OCI-LY1 (cell line): ENCODE results near the gene LRRC32.

Experiments used
- H2AFZ ChIP-seq: fragments of 200-600 bp; sonication (generic), shearing (Covaris generic); 2 replicates; pipeline ENCODE4 v1.6.0; 2014; ENCODE audit warnings: antibody characterized with exemption, mild to moderate bottlenecking, low read length
- H3F3A ChIP-seq: fragments of 200-600 bp; sonication (generic), shearing (Covaris generic); 2 replicates; pipeline ENCODE4 v1.6.0; 2014; ENCODE audit warnings: mild to moderate bottlenecking, antibody characterized with exemption, low read length, moderate library complexity; ENCODE audit not compliant: insufficient read depth
- H3K27ac ChIP-seq: fragments of 200-600 bp; sonication (generic); 2 replicates; pipeline ENCODE4 v1.5.1; 2014; ENCODE audit warnings: low read length, mixed run types, mild to moderate bottlenecking, low read depth; ENCODE audit not compliant: poor library complexity, severe bottlenecking
- H3K27me3 ChIP-seq: fragments of 200-600 bp; sonication (generic); 2 replicates; pipeline ENCODE4 v1.6.0; 2014; ENCODE audit warnings: antibody characterized with exemption, mild to moderate bottlenecking, low read length, moderate library complexity; ENCODE audit not compliant: insufficient read depth
- H3K36me3 ChIP-seq: fragments of 200-600 bp; sonication (generic); 2 replicates; pipeline ENCODE4 v1.6.1; 2014; ENCODE audit warnings: mild to moderate bottlenecking, antibody characterized with exemption, low read length, moderate library complexity, mixed read lengths; ENCODE audit not compliant: insufficient read depth
- H3K4me1 ChIP-seq: fragments of 200-600 bp; sonication (generic); 2 replicates; pipeline ENCODE4 v1.5.1; 2014; ENCODE audit warnings: mild to moderate bottlenecking, low read length, moderate library complexity; ENCODE audit not compliant: insufficient read depth, severe bottlenecking
- H3K4me2 ChIP-seq: fragments of 200-600 bp; sonication (generic), shearing (Covaris generic); 2 replicates; pipeline ENCODE4 v1.6.1; 2014; ENCODE audit warnings: low read length
- H3K4me3 ChIP-seq: fragments of 200-600 bp; sonication (generic); 2 replicates; pipeline ENCODE4 v1.5.1; 2014; ENCODE audit warnings: low read length, low read depth, mild to moderate bottlenecking, mixed read lengths; ENCODE audit not compliant: poor library complexity, severe bottlenecking
- H3K79me2 ChIP-seq: fragments of 200-600 bp; shearing (Covaris generic); 2 replicates; pipeline ENCODE4 v1.6.1; 2016; ENCODE audit warnings: mixed run types, low read length, mixed read lengths; ENCODE audit not compliant: insufficient read depth
- H3K9ac ChIP-seq: fragments of 200-600 bp; sonication (generic), shearing (Covaris generic); 2 replicates; pipeline ENCODE4 v1.6.1; 2014; ENCODE audit warnings: mild to moderate bottlenecking, low read length, mixed read lengths
- H3K9me2 ChIP-seq: fragments of 200-600 bp; sonication (generic), shearing (Covaris generic); 2 replicates; pipeline ENCODE4 v1.6.1; 2014; ENCODE audit warnings: low read depth, mild to moderate bottlenecking, low read length, mixed read lengths
- H3K9me3 ChIP-seq: fragments of 200-600 bp; shearing (Covaris generic); 2 replicates; pipeline ENCODE4 v1.6.1; 2014; ENCODE audit warnings: low read length, mixed read lengths
- H4K20me1 ChIP-seq: fragments of 200-600 bp; sonication (generic), shearing (Covaris generic); 2 replicates; pipeline ENCODE4 v1.6.0; 2016; ENCODE audit warnings: mild to moderate bottlenecking, low read length; ENCODE audit not compliant: insufficient read depth
- EZH2 ChIP-seq: fragments of 200-600 bp; sonication (generic), shearing (Covaris generic); IDR thresholded peaks from 2 replicates; pipeline ENCODE4 v1.8.0; 2017; ENCODE audit warnings: borderline replicate concordance, mixed run types, mild to moderate bottlenecking, antibody characterized with exemption, low read length, moderate library complexity, mixed read lengths
- TF ChIP-seq, protein P1 (sequence below): fragments of 200-600 bp; sonication (generic), shearing (Covaris generic); IDR thresholded peaks from 2 replicates; pipeline ENCODE4 v1.5.1; 2017; ENCODE audit warnings: mild to moderate bottlenecking, antibody characterized with exemption, low read length, moderate library complexity, mixed read lengths

LRRC32 gene

GRCh38 chr11:76658651-76659650, 11.6 kb downstream of the LRRC32 start:
- H3K4me3 ChIP-seq = no peak overlapping the region
- H3K27ac ChIP-seq = no peak overlapping the region
- H3K9ac ChIP-seq = no peak overlapping the region
- no peaks in the 10 kb centered on the region for H3K27me3 ChIP-seq
- no peaks in the 10 kb centered on the region for H3K36me3 ChIP-seq
- no peaks in the 10 kb centered on the region for H3K4me1 ChIP-seq
- no peak overlapping the region for H2AFZ ChIP-seq
- no peak for TF ChIP-seq EZH2
- TF ChIP-seq, protein P1, sequence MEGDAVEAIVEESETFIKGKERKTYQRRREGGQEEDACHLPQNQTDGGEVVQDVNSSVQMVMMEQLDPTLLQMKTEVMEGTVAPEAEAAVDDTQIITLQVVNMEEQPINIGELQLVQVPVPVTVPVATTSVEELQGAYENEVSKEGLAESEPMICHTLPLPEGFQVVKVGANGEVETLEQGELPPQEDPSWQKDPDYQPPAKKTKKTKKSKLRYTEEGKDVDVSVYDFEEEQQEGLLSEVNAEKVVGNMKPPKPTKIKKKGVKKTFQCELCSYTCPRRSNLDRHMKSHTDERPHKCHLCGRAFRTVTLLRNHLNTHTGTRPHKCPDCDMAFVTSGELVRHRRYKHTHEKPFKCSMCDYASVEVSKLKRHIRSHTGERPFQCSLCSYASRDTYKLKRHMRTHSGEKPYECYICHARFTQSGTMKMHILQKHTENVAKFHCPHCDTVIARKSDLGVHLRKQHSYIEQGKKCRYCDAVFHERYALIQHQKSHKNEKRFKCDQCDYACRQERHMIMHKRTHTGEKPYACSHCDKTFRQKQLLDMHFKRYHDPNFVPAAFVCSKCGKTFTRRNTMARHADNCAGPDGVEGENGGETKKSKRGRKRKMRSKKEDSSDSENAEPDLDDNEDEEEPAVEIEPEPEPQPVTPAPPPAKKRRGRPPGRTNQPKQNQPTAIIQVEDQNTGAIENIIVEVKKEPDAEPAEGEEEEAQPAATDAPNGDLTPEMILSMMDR = no peak
- H3K9me2 ChIP-seq = no peaks in the 10 kb centered on the region
- H3K4me2 ChIP-seq = no peak overlapping the region
- no peaks in the 10 kb centered on the region for H4K20me1 ChIP-seq
- no peaks in the 10 kb centered on the region for H3K9me3 ChIP-seq
- no peaks in the 10 kb centered on the region for H3K79me2 ChIP-seq
- H3F3A ChIP-seq = no peaks in the 10 kb centered on the region

DNA sequence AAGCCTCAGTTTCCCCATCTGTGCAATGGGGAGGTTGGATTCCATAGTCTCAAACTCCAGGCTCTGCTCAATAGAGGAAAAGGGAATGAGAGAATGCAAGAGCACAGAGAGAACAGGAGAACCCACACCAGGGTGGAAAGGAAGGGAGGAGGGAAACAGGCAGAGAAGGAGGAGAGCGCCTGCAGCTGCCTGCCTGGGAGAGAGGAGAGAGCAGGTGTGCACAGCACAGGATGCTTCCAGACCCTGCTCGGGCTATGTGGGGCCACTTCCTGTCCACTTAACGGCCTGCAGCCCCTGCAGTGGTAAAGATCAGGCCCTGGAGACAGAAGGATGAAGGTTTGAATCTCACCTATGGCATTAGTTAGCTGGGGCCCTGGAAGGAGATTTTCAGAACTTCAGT, 12.3 kb downstream of the LRRC32 start:
- Histone ChIP-seq H3K27ac (no peak overlapping the region), H2AFZ (no peak overlapping the region), H3K79me2 (no peaks in the 10 kb centered on the region), H4K20me1 (no peaks in the 10 kb centered on the region), H3K4me3 (no peak overlapping the region), H3K9me2 (no peaks in the 10 kb centered on the region), H3K27me3 (no peaks in the 10 kb centered on the region), H3K4me2 (no peak overlapping the region), H3K9ac (no peak overlapping the region), H3K36me3 (no peaks in the 10 kb centered on the region), H3F3A (no peaks in the 10 kb centered on the region), H3K4me1 (no peaks in the 10 kb centered on the region), H3K9me3 (no peaks in the 10 kb centered on the region)
- no peak for TF ChIP-seq EZH2
- TF ChIP-seq, protein P1 = no peak

GRCh38 chr11:76657187-76658170, 13.1 kb downstream of the LRRC32 start:
- no peaks in the 10 kb centered on the region for H3K9me3 ChIP-seq
- no peaks in the 10 kb centered on the region for H3F3A ChIP-seq
- no peak overlapping the region for H3K4me3 ChIP-seq
- H3K36me3 ChIP-seq = no peaks in the 10 kb centered on the region
- H4K20me1 ChIP-seq = no peaks in the 10 kb centered on the region
- no peaks in the 10 kb centered on the region for H3K9me2 ChIP-seq
- H3K9ac ChIP-seq = no peak overlapping the region
- no peaks in the 10 kb centered on the region for H3K79me2 ChIP-seq
- H2AFZ ChIP-seq = no peak overlapping the region
- no peaks in the 10 kb centered on the region for H3K4me1 ChIP-seq
- no peak overlapping the region for H3K4me2 ChIP-seq
- no peak for TF ChIP-seq EZH2
- TF ChIP-seq, protein P1 = no peak
- H3K27ac ChIP-seq = no peak overlapping the region
- no peaks in the 10 kb centered on the region for H3K27me3 ChIP-seq
